Endodermal cell (in vitro differentiated cells): Measurements from ENCODE around the gene ROR1. TPM values are rescaled to one million over a fixed set of nuclear protein-coding genes. Genes with fewer than 3 reads are reported as not detected.

Experiments
- DNase-seq: peaks from one replicate; pipeline ENCODE4 v3.0.0-alpha.2; 2017
- H3K27ac ChIP-seq: 2 replicates; pipeline ENCODE4 v1.5.1; 2013; ENCODE audit warnings: mild to moderate bottlenecking, low read depth, low read length, moderate library complexity
- H3K27me3 ChIP-seq: 2 replicates; pipeline ENCODE4 v1.6.1; 2013; ENCODE audit warnings: mild to moderate bottlenecking, low read length, moderate library complexity; ENCODE audit not compliant: insufficient read depth, control insufficient read depth, poor library complexity, severe bottlenecking
- H3K36me3 ChIP-seq: 2 replicates; pipeline ENCODE4 v1.7.0; 2013; ENCODE audit warnings: mild to moderate bottlenecking, low read length, moderate library complexity; ENCODE audit not compliant: control insufficient read depth, insufficient read depth
- H3K4me1 ChIP-seq: one replicate; pipeline ENCODE4 v1.7.0; 2013; ENCODE audit warnings: low read length; ENCODE audit not compliant: control insufficient read depth, insufficient read depth
- H3K4me3 ChIP-seq: 2 replicates; pipeline ENCODE4 v1.5.1; 2013; ENCODE audit warnings: mild to moderate bottlenecking, low read length, moderate library complexity
- H3K9ac ChIP-seq: 2 replicates; pipeline ENCODE4 v1.6.1; 2013; ENCODE audit warnings: mild to moderate bottlenecking, low read length, moderate library complexity; ENCODE audit not compliant: poor library complexity, severe bottlenecking; ENCODE audit errors: extremely low read depth
- H3K9me3 ChIP-seq: 2 replicates; pipeline ENCODE4 v1.6.1; 2013; ENCODE audit warnings: mild to moderate bottlenecking, low read length, moderate library complexity; ENCODE audit not compliant: control insufficient read depth
- H3K27ac Mint-ChIP-seq: 2 replicates; pipeline ENCODE4 v1.8.0; 2020; ENCODE audit warnings: mixed read lengths
- H3K27me3 Mint-ChIP-seq: 2 replicates; pipeline ENCODE4 v1.8.0; 2021; ENCODE audit warnings: mild to moderate bottlenecking, mixed read lengths; ENCODE audit not compliant: insufficient read depth
- H3K36me3 Mint-ChIP-seq: 2 replicates; pipeline ENCODE4 v1.8.0; 2020; ENCODE audit warnings: low read depth, mixed read lengths
- H3K4me1 Mint-ChIP-seq: 2 replicates; pipeline ENCODE4 v1.8.0; 2020; ENCODE audit warnings: mixed read lengths
- H3K4me3 Mint-ChIP-seq: 2 replicates; pipeline ENCODE4 v1.8.0; 2020; ENCODE audit warnings: mild to moderate bottlenecking, moderate library complexity, mixed read lengths
- H3K9me3 Mint-ChIP-seq: 2 replicates; pipeline ENCODE4 v1.8.0; 2020; ENCODE audit warnings: mild to moderate bottlenecking, mixed read lengths
- WGBS, 2 experiments: methylation state at CpG; one replicate each; pipeline versions ENCODE4 v1.1.5 to v1.1.7; 2013; ENCODE audit warnings: missing lambda C conversion rate in 2 of 2, mixed read lengths in 1 of 2; ENCODE audit not compliant: insufficient coverage in 1 of 2, insufficient read length in 1 of 2; 5-methylcytosine and 5-hydroxymethylcytosine counted together
- total RNA-seq, 2 donors: library from RNA; stranded (reverse); fragmentation: NEBNext Ultra II Directional in 1 of 2; extraction: Animal tissue kit (Norgen Biotek cat#: 25700) in 1 of 2; gene quantifications; 2 replicates in 1 of 2; 3 replicates in 1 of 2; pipeline ENCODE4 v1.2.1, GENCODE V29; 2021
- TF ChIP-seq, protein P1 (sequence below): fragments of 200-600 bp; sonication (generic); conservative IDR thresholded peaks from 2 replicates; pipeline ENCODE4 v1.5.0; 2021; ENCODE audit warnings: antibody characterized with exemption, mild to moderate bottlenecking

The ROR1 gene
- total RNA-seq, 2 donors from 2014 or later, result 77.4 to 77.9 TPM

DNA sequence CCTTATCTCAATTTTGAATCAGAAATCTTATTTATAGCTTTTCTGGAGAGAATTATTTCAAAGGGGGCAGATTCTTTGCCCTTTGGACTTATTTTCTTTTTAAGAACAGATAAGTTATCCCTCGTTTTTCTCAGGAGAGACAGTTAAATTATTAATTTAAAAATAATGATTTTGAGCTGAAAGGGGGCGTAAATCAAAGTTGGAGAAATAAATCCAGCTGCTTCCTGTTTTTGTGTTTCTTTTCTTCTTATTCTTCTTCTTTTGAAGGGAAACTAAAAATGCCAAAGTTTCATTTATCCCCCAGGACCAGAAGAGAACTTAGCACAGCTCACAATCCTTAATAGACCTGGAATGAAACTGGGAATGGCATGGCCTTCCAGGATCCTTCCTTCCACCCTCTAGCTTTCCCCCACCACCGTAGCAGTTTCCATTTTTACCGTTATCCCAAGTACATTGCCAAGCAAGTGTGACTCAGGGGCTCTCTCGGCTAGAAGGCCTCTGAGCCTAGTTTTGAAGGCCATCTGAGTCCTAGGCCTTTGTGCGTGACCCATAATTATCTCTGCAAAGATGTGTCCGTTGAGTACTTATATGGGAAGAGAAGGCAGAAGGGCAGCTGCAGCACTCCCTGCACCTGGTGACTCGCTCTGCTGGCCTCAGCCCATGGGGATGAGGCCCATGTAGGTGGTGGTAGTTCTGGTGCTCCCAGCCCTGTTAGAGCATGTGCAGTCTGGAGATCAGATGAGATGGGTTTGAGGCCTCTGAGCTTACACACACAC is 181.7 kb downstream of the ROR1 start:
- peaks cover 29% of the 10 kb centered on the region for H3K36me3 Mint-ChIP-seq
- no peaks in the 10 kb centered on the region for H3K27me3 ChIP-seq
- WGBS, 2 experiments, result 95 to 98% methylated on average over 5 to 8 of the region's 8 CpGs
- no peak overlapping the region for H3K4me3 Mint-ChIP-seq
- H3K9me3 ChIP-seq, result peaks cover 28% of the 10 kb centered on the region
- no peak overlapping the region for H3K9ac ChIP-seq
- H3K4me1 ChIP-seq, result no peaks in the 10 kb centered on the region
- TF ChIP-seq, protein P1, sequence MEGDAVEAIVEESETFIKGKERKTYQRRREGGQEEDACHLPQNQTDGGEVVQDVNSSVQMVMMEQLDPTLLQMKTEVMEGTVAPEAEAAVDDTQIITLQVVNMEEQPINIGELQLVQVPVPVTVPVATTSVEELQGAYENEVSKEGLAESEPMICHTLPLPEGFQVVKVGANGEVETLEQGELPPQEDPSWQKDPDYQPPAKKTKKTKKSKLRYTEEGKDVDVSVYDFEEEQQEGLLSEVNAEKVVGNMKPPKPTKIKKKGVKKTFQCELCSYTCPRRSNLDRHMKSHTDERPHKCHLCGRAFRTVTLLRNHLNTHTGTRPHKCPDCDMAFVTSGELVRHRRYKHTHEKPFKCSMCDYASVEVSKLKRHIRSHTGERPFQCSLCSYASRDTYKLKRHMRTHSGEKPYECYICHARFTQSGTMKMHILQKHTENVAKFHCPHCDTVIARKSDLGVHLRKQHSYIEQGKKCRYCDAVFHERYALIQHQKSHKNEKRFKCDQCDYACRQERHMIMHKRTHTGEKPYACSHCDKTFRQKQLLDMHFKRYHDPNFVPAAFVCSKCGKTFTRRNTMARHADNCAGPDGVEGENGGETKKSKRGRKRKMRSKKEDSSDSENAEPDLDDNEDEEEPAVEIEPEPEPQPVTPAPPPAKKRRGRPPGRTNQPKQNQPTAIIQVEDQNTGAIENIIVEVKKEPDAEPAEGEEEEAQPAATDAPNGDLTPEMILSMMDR, result no peak
- peaks cover 6% of the 10 kb centered on the region for H3K36me3 ChIP-seq
- H3K9me3 Mint-ChIP-seq, result peaks cover 27% of the 10 kb centered on the region
- no peak overlapping the region for H3K27ac ChIP-seq
- no peak overlapping the region for H3K27ac Mint-ChIP-seq
- H3K27me3 Mint-ChIP-seq, result no peaks in the 10 kb centered on the region
- no peak overlapping the region for H3K4me3 ChIP-seq
- no peak for DNase-seq
- H3K4me1 Mint-ChIP-seq, result peaks cover 5% of the 10 kb centered on the region

DNA sequence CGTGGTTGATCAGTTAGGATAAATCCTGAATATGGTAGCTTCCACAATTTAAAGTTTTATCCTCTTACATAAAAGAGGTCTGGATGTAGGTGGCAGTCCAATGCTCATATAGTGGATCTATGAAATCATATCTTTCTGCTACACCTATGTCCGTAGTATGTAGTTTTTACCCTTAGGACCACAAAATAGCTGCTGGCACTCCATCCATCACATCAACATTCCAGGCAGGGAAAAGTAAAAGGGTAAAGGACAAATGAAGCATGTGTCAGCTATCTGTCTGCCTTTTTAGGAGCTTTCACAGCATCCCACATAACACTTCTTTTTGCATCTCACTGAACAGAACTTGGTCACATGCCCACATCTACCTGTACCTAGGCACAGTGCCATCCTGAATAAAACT is 184.7 kb downstream of the ROR1 start:
- H3K9ac ChIP-seq, result no peak overlapping the region
- no peaks in the 10 kb centered on the region for H3K4me1 Mint-ChIP-seq
- H3K27me3 ChIP-seq, result no peaks in the 10 kb centered on the region
- H3K27ac Mint-ChIP-seq, result no peak overlapping the region
- H3K36me3 Mint-ChIP-seq, result peaks cover 27% of the 10 kb centered on the region
- H3K36me3 ChIP-seq, result peaks cover 6% of the 10 kb centered on the region
- peaks cover 15% of the 10 kb centered on the region for H3K9me3 Mint-ChIP-seq
- DNase-seq, result no peak
- peaks cover 21% of the 10 kb centered on the region for H3K9me3 ChIP-seq
- peak overlapping the region; percentile 11 for H3K4me3 ChIP-seq
- H3K4me3 Mint-ChIP-seq, result no peak overlapping the region
- WGBS, 2 experiments, result 90 to 100% methylated on average over 2 of the region's 2 CpGs
- H3K27me3 Mint-ChIP-seq, result no peaks in the 10 kb centered on the region
- no peak overlapping the region for H3K27ac ChIP-seq
- TF ChIP-seq, protein P1, result no peak
- H3K4me1 ChIP-seq, result no peaks in the 10 kb centered on the region

DNA sequence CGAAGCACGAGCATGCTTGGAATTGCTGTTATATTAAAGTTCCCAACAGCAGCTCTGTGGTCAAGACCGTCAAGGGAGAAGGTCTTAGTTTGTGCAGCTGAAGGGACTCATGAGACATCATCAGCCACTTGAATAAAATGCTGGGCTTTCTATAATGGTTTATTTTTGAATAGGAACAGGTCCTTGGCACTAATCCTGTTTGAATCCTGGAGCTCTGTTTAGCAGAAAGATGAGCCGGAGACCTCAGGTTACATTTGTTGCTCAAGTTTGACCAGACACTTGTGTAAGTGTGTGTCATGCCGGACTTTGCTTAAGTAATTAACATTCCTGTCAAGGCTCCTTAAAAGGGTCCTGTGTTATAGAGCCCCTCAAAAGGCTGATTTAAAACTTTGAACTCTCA is 186.5 kb downstream of the ROR1 start:
- H3K4me3 Mint-ChIP-seq, result no peak overlapping the region
- H3K27ac Mint-ChIP-seq, result no peak overlapping the region
- H3K36me3 Mint-ChIP-seq, result peaks cover 17% of the 10 kb centered on the region
- TF ChIP-seq, protein P1, result no peak
- Histone ChIP-seq H3K36me3 (peaks cover 6% of the 10 kb centered on the region), H3K9me3 (peaks cover 9% of the 10 kb centered on the region), H3K4me3 (no peak overlapping the region), H3K4me1 (no peaks in the 10 kb centered on the region), H3K27me3 (no peaks in the 10 kb centered on the region), H3K27ac (no peak overlapping the region), H3K9ac (no peak overlapping the region)
- H3K4me1 Mint-ChIP-seq, result no peaks in the 10 kb centered on the region
- DNase-seq, result no peak
- WGBS, 2 experiments, result 96 to 99% methylated on average over 5 of the region's 5 CpGs
- H3K9me3 Mint-ChIP-seq, result peaks cover 4% of the 10 kb centered on the region
- H3K27me3 Mint-ChIP-seq, result no peaks in the 10 kb centered on the region
